ENCODE results near the gene STYX.

Gene STYX

DNA sequence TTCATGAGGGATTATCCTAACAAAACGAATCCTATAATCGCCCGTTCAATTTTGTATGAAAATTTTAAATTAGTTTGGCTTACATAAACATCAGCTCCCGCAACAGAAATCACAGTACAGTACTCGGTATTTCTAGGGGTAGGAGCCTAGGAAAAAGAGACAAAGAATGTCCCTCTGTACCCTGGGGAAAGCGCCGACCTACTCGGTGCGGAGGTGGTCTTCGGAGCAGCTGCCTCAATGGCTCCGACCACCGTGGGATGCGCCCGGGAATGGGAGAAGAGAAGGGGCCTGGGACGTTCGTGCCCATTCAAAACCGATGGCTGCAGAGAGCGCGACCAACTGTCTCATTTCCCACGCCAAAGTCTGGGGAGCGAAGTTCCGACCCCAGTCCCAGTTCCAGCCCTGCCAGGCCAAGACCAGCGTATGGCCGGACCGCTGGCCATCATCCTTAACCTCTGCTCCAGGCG, 60.8 kb downstream of the STYX start:
- no peak for DNase-seq

GRCh38 chr14:52791223-52792096, 61.5 kb downstream of the STYX start, which contains the start of gene GNPNAT1:
Gene GNPNAT1 (minus strand): TSS chr14:52791607. CDS start chr14:52784650, 6,957 bp downstream.
- peak; percentile 85 for DNase-seq

DNA sequence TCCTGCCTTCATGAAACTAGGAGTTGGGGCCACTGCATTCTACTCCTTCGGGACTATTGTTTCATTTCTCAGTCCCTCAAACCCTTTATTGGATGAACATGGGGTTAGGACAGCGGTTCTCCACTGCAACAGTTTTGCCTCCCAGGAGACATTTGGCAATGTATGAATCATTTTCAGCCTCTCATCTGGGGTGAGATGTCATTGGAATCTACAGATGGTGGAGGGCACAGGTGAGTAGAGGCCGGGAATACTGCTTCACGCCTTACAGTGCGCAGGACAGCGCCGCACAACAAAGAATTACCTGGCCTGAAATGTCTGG, 62.1 kb downstream of the STYX start:
- no peak for DNase-seq

DNA sequence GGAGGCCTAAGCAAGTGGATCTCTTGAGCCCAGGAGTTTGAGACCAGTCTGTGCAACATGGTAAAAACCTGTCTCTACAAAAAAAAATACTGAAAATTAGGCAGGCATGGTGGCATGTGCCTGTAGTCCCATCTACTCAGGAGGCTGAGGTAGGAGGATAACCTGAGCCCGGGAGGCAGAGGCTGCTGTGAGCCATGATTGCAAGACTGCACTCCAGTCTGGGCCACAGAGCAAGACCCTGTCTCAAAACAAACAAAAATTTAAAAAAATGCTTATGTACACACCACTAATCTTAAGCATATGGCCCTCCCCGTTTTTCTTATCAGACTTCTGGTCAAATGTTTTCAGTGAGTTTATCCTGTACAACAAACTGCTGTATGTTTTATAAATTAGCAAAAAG, 63.1 kb downstream of the STYX start:
- no peak for DNase-seq

GRCh38 chr14:52797653-52798052, 67.7 kb downstream of the STYX start:
- no peak for DNase-seq

DNA sequence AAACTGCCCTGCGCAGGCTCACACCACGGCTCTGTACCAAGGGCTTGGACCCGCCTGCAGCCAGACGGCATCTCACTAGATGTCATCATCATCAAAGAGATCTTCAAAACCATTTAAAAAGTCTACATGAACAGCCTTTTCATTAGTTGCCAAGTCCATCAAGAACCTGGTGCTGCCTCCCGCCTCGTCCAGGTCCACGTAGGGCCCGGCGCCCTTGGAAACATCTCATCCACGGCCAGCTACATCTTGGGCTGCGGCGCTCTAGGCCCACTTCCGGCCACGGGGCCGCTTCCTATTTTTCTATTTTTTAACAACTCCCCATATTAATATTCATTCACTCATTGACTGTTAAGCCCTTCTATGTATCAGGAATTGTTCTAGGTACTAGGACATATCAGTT, 68.9 kb downstream of the STYX start:
- no peak for DNase-seq

DNA sequence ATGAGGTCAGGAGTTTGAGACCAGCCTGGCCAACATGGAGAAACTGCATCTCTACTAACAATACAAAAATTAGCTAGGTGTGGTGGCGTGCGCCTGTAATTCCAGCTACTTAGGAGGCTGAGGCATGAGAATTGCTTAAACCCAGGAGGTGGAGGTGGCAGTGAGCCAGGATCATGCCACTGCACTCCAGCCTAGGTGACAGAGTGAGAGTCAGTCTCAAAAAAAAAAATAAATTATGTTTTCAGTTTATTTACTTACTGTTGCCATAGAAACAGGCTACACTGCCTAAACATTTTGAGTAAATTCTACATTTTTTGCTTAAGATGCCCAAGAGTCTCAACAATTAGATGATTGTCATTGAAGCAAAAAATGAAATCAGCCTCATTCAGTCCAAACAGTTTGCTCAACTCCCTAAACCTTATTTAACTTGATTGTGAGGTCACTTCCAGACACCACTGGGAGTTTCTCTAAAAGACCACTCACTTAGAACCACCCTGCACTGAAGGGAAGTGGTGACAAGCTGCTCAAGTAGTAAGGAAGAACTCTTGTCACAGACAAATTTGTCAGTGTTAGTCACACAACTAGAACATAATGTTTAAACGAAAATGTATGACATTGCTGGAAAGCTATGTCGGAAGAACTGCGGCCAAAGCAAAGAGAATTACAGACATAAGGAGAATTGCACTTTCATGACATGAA, 71.2 kb downstream of the STYX start:
- peak; percentile 9 for DNase-seq

DNA sequence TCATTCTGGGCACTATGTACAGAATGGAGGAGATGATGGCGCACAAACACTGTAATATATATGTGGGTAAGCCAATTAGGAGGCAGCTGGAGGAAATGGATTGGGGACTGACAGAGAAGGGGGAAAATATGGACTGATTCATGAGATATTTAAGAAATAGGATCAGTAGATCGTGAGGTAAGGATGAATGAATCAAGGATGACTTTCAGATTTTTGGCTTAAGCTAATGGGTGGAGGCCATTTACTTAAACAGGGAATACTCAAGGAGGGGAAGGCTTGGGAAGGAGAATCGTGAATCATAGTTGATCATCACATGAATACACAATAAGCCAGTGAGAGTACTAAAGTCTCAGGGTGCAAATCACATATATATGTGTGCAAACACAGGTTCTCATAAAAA, 72.6 kb downstream of the STYX start:
- DNase-seq: no peak

GRCh38 chr14:52806115-52806514, 76.1 kb downstream of the STYX start:
- DNase-seq: no peak

GRCh38 chr14:52808101-52808500, 78.1 kb downstream of the STYX start:
- DNase-seq: no peak

DNA sequence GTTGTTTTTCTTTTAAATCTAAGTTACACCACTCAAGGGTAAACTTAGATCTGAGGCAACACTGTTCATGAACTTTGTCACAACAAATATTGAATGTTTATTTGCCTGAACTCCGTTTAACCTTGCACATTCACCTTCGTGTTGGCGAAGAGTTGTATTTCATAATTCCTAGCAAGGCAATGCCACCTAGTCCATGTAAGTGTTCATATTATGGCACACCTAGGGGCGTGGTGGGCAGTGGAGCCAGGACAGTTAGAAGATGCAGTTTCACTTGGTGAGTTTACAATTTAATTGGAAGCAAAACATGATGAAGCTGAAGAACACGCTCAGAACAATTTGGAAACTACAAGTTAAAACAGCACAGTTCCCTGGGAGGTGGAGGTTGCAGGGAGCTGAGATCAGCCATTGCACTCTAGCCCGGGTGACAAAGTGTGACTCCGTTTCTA, 91.9 kb downstream of the STYX start:
- no peak for DNase-seq

DNA sequence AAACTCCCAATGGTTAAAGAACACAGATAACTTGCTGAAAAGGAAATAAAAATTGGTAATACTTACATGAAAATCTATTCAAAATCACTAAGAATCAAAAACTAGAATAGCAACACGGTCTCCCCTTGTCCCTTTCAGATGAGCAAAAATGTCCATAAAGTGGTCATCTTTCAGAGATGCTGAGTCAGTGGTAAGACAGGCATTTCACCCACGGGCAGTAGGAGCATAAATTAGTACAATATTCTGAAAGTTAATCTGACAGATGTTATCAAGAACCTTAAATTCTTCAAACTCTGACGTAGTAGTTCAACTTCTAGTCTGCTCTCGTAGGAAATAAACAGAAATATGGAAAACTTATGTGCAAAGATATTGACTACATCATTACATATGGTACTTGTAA, 94.5 kb downstream of the STYX start:
- DNase-seq: no peak
